Head of caudate nucleus (tissue), 42 donors: Measurements from ENCODE around the gene SIDT2.
"Not testable (repeated sequence)": the region's sequence is repeated elsewhere in the genome, so short reads cannot be mapped to it uniquely, and the experiment has no call there.

Source experiments
- DNase-seq, 42 donors: peaks; one replicate each; pipeline versions ENCODE4 v3.0.0 to v3.0.0-alpha.2; 2020 to 2021; ENCODE audit warnings: mixed read lengths in 7 of 42
- intact Hi-C: fragments of 100-400 bp; cut with DNase I; formaldehyde crosslinking; loops from one replicate; pipeline ENCODE4 v1.15.0; 2022

Gene SIDT2

GRCh38 chr11:117178210-117179034 is at the start of gene SIDT2:
Gene SIDT2 (plus strand): TSS chr11:117178743. CDS start chr11:117179264, 521 bp downstream.
- peak; percentile 93 to 98 (median 96) for DNase-seq
- intact Hi-C loops: loop anchor here (2.0 kb wide), 1 partner anchor 34 kb away; the partner anchor contains the start of gene PAFAH1B2

- DNase-seq: peak in 1 of 42 donors; percentile 16
- intact Hi-C loops: not testable (repeated sequence)
These were observed 48.1 kb upstream of the SIDT2 start for GRCh38 chr11:117130396-117130795.

GRCh38 chr11:117130879-117131278 is 47.7 kb upstream of the SIDT2 start:
- peak in 1 of 42 donors; percentile 27 for DNase-seq
- intact Hi-C loops: no loop called here

GRCh38 chr11:117134431-117134830 is 44.1 kb upstream of the SIDT2 start:
- intact Hi-C loops: no loop called here
- DNase-seq: no peak

- intact Hi-C loops: not testable (repeated sequence)
These were observed 43.6 kb upstream of the SIDT2 start for GRCh38 chr11:117134979-117135378.

GRCh38 chr11:117137223-117138086 is 41.1 kb upstream of the SIDT2 start:
- intact Hi-C loops, DNase-seq: not testable (repeated sequence)

More at GRCh38 chr11:117134979-117135378, 43.6 kb upstream of the SIDT2 start:
- not testable (repeated sequence) for DNase-seq

- peak in 41 of 42 donors; percentile 16 to 87 (median 65) for DNase-seq
- intact Hi-C loops: no loop called here
These were observed 35.2 kb upstream of the SIDT2 start for GRCh38 chr11:117143390-117143789.

- DNase-seq: peak; percentile 90 to 98 (median 96)
- intact Hi-C loops: loop anchor here (2.0 kb wide), 1 partner anchor 35 kb away; the partner anchor contains the start of gene SIDT2
These were observed 34.6 kb upstream of the SIDT2 start, which contains the start of gene PAFAH1B2 for GRCh38 chr11:117143871-117144476. Gene PAFAH1B2 (plus strand): TSS chr11:117144287. CDS start chr11:117152448, 8,161 bp downstream.

GRCh38 chr11:117144477-117145392 is 33.8 kb upstream of the SIDT2 start:
- peak in 27 of 42 donors; percentile 6 to 79 (median 30) for DNase-seq
- intact Hi-C loops: loop anchor here (2.0 kb wide), 1 partner anchor 34 kb away; the partner anchor contains the start of gene SIDT2

GRCh38 chr11:117145393-117145761 is 33.2 kb upstream of the SIDT2 start:
- DNase-seq: no peak
- intact Hi-C loops: loop anchor here (2.0 kb wide), 1 partner anchor 33 kb away; the partner anchor contains the start of gene SIDT2

GRCh38 chr11:117146521-117146920 is 32.0 kb upstream of the SIDT2 start:
- DNase-seq: no peak
- intact Hi-C loops: no loop called here

- intact Hi-C loops: no loop called here
- no peak for DNase-seq
These were observed 26.5 kb upstream of the SIDT2 start for GRCh38 chr11:117152066-117152465.

- no peak for DNase-seq
- intact Hi-C loops: no loop called here
These were observed 24.1 kb upstream of the SIDT2 start for GRCh38 chr11:117154468-117154867.

- no peak for DNase-seq
- intact Hi-C loops: no loop called here
These were observed 21.0 kb upstream of the SIDT2 start for GRCh38 chr11:117157507-117157906.

GRCh38 chr11:117159892-117160291 is 18.7 kb upstream of the SIDT2 start:
- intact Hi-C loops: no loop called here
- DNase-seq: no peak

- intact Hi-C loops: no loop called here
- no peak for DNase-seq
These were observed 17.7 kb upstream of the SIDT2 start for GRCh38 chr11:117160826-117161225.

GRCh38 chr11:117166491-117166890 is 12.1 kb upstream of the SIDT2 start:
- DNase-seq: no peak
- intact Hi-C loops: no loop called here

- no peak for DNase-seq
- intact Hi-C loops: no loop called here
These were observed 8.8 kb upstream of the SIDT2 start for GRCh38 chr11:117169736-117170135.
